ENCODE measurements around the gene ENC1. TPM values are rescaled to one million over a fixed set of nuclear protein-coding genes. Genes with fewer than 3 reads are reported as not detected.
A peak's percentile ranks its signal among the peaks of the same experiment; 100 is the strongest.

ENC1 gene
- total RNA-seq, 1 donor from 2014 or later = 363 TPM

GRCh38 chr5:74612045-74612444 lies 28.5 kb downstream of the ENC1 start:
- Histone ChIP-seq H3K27ac (ENCODE audit: low read depth, low read length) (no peak overlapping the region), H2AFZ (ENCODE audit: low read depth, low read length) (no peak overlapping the region), H3K4me1 (ENCODE audit: insufficient read depth, low read length) (no peaks in the 10 kb centered on the region), H3K9me3 (ENCODE audit: insufficient read depth, low read depth, low read length) (no peaks in the 10 kb centered on the region), H3K4me2 (ENCODE audit: low read length) (no peak overlapping the region), H4K20me1 (ENCODE audit: insufficient read depth, low read length) (no peaks in the 10 kb centered on the region), H3K27me3 (ENCODE audit: insufficient read depth, low read length) (no peaks in the 10 kb centered on the region), H3K4me3 (ENCODE audit: insufficient read depth, low read depth, low read length) (no peak overlapping the region), H3K36me3 (ENCODE audit: insufficient read depth, low read length) (no peaks in the 10 kb centered on the region), H3K9ac (ENCODE audit: low read length) (no peak overlapping the region), H3K79me2 (ENCODE audit: insufficient read depth, low read length) (no peaks in the 10 kb centered on the region)
- no peak for DNase-seq (ENCODE audit: low read depth)
- Mint-ChIP-seq H3K27ac (ENCODE audit: unreplicated experiment) (no peak overlapping the region), H3K9me3 (ENCODE audit: unreplicated experiment) (no peaks in the 10 kb centered on the region), H3K36me3 (ENCODE audit: low read depth, unreplicated experiment) (no peaks in the 10 kb centered on the region), H3K27me3 (ENCODE audit: low read depth, unreplicated experiment) (no peaks in the 10 kb centered on the region), H3K4me1 (ENCODE audit: low read depth, unreplicated experiment) (no peaks in the 10 kb centered on the region), H3K4me3 (ENCODE audit: unreplicated experiment) (no peak overlapping the region)
- FAIRE-seq = peak; percentile 5
- no peak for TF ChIP-seq EZH2 (IDR thresholded peaks at IDR 0.05; ENCODE audit: insufficient read depth, low read length)
- TF ChIP-seq CTCF (IDR thresholded peaks at IDR 0.05; ENCODE audit: insufficient read depth, low read depth, low read length) = no peak

- Histone ChIP-seq H4K20me1 (ENCODE audit: insufficient read depth, low read length) (no peaks in the 10 kb centered on the region), H3K4me2 (ENCODE audit: low read length) (no peak overlapping the region), H3K27me3 (ENCODE audit: insufficient read depth, low read length) (no peaks in the 10 kb centered on the region), H3K9ac (ENCODE audit: low read length) (no peak overlapping the region), H3K4me3 (ENCODE audit: insufficient read depth, low read depth, low read length) (no peak overlapping the region), H3K4me1 (ENCODE audit: insufficient read depth, low read length) (no peaks in the 10 kb centered on the region), H3K36me3 (ENCODE audit: insufficient read depth, low read length) (no peaks in the 10 kb centered on the region), H3K79me2 (ENCODE audit: insufficient read depth, low read length) (no peaks in the 10 kb centered on the region), H3K9me3 (ENCODE audit: insufficient read depth, low read depth, low read length) (no peaks in the 10 kb centered on the region), H3K27ac (ENCODE audit: low read depth, low read length) (no peak overlapping the region), H2AFZ (ENCODE audit: low read depth, low read length) (no peak overlapping the region)
- H3K4me1 Mint-ChIP-seq (ENCODE audit: low read depth, unreplicated experiment) = no peaks in the 10 kb centered on the region
- no peak for TF ChIP-seq CTCF (IDR thresholded peaks at IDR 0.05; ENCODE audit: insufficient read depth, low read depth, low read length)
- TF ChIP-seq EZH2 (IDR thresholded peaks at IDR 0.05; ENCODE audit: insufficient read depth, low read length) = no peak
- H3K27me3 Mint-ChIP-seq (ENCODE audit: low read depth, unreplicated experiment) = no peaks in the 10 kb centered on the region
- no peaks in the 10 kb centered on the region for H3K9me3 Mint-ChIP-seq (ENCODE audit: unreplicated experiment)
- FAIRE-seq (no peak), DNase-seq (ENCODE audit: low read depth) (no peak)
- no peak overlapping the region for H3K27ac Mint-ChIP-seq (ENCODE audit: unreplicated experiment)
- H3K4me3 Mint-ChIP-seq (ENCODE audit: unreplicated experiment) = no peak overlapping the region
- H3K36me3 Mint-ChIP-seq (ENCODE audit: low read depth, unreplicated experiment) = no peaks in the 10 kb centered on the region
Observed at GRCh38 chr5:74608736-74609601, 31.6 kb downstream of the ENC1 start.

- Mint-ChIP-seq H3K36me3 (ENCODE audit: low read depth, unreplicated experiment) (no peaks in the 10 kb centered on the region), H3K27ac (ENCODE audit: unreplicated experiment) (no peak overlapping the region), H3K4me3 (ENCODE audit: unreplicated experiment) (no peak overlapping the region), H3K27me3 (ENCODE audit: low read depth, unreplicated experiment) (no peaks in the 10 kb centered on the region), H3K9me3 (ENCODE audit: unreplicated experiment) (peaks cover 6% of the 10 kb centered on the region), H3K4me1 (ENCODE audit: low read depth, unreplicated experiment) (no peaks in the 10 kb centered on the region)
- TF ChIP-seq EZH2 (IDR thresholded peaks at IDR 0.05; ENCODE audit: insufficient read depth, low read length) (no peak), CTCF (IDR thresholded peaks at IDR 0.05; ENCODE audit: insufficient read depth, low read depth, low read length) (no peak)
- Histone ChIP-seq H3K4me1 (ENCODE audit: insufficient read depth, low read length) (no peaks in the 10 kb centered on the region), H4K20me1 (ENCODE audit: insufficient read depth, low read length) (no peaks in the 10 kb centered on the region), H3K36me3 (ENCODE audit: insufficient read depth, low read length) (no peaks in the 10 kb centered on the region), H3K27me3 (ENCODE audit: insufficient read depth, low read length) (no peaks in the 10 kb centered on the region), H3K79me2 (ENCODE audit: insufficient read depth, low read length) (no peaks in the 10 kb centered on the region), H3K4me2 (ENCODE audit: low read length) (no peak overlapping the region), H3K4me3 (ENCODE audit: insufficient read depth, low read depth, low read length) (no peak overlapping the region), H2AFZ (ENCODE audit: low read depth, low read length) (no peak overlapping the region), H3K27ac (ENCODE audit: low read depth, low read length) (no peak overlapping the region), H3K9me3 (ENCODE audit: insufficient read depth, low read depth, low read length) (no peaks in the 10 kb centered on the region), H3K9ac (ENCODE audit: low read length) (no peak overlapping the region)
- DNase-seq (ENCODE audit: low read depth) (no peak), FAIRE-seq (no peak)
Observed at GRCh38 chr5:74605759-74606158, 34.8 kb downstream of the ENC1 start.
